DMS53 (cell line): Measurements from ENCODE around the gene RUNDC3A.
"Not testable (repeated sequence)": the region's sequence is repeated elsewhere in the genome, so short reads cannot be mapped to it uniquely, and the experiment has no call there.

Source experiments
- DNase-seq: peaks from one replicate; lab custom pipeline; 2025; lab: John Stamatoyannopoulos, UW

The RUNDC3A gene

DNA sequence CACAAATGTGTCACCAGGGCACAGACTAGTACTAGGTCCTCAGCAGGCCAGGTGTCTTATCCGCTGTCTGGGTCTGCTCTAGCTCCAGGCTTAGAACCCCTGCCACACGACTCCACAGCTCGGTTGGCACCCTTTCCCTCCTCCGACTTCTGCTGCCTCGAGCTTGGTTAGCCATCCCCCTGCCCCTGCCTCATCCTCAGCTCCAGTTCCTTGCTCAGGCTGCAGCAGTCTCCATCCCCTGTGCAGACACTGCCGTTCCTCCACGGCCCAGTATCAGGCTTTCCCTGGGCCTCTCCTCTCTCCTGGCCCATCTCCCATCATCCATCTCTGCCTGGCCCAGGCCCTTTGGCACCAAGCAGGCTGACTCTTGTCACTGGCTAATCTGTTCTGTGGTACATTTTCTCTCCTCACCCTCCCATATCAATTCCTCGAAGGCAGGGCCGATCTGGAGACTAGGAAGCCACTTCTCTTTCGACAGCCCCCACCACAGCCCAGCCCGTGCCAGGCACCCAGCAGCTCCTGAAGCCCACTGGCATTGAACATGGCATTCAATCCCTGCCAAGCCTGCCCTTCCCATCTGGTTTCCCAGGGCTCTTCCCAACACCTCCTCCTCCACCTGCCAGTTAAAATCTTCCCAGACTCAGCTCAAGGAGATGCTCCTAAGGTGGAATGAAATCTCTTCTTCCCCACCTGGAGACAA is 35.3 kb downstream of the RUNDC3A start:
- no peak for DNase-seq

DNA sequence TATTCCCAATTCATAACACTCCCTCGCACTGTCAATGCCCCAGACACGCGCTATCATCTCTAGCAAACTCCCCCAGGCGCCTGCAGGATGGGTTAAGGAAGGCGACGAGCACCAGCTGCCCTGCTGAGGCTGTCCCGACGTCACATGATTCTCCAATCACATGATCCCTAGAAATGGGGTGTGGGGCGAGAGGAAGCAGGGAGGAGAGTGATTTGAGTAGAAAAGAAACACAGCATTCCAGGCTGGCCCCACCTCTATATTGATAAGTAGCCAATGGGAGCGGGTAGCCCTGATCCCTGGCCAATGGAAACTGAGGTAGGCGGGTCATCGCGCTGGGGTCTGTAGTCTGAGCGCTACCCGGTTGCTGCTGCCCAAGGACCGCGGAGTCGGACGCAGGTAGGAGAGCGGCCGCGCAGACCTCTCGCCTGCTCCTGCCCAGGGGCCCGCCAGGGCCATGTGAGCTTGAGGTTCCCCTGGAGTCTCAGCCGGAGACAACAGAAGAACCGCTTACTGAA is 36.6 kb downstream of the RUNDC3A start, which contains the start of gene GRN:
TSS of gene GRN (plus strand) at position 364 of the 515 bp plus-strand sequence. CDS start 3,863 bp downstream, outside the sequence.
- peak; percentile 100 for DNase-seq

DNA sequence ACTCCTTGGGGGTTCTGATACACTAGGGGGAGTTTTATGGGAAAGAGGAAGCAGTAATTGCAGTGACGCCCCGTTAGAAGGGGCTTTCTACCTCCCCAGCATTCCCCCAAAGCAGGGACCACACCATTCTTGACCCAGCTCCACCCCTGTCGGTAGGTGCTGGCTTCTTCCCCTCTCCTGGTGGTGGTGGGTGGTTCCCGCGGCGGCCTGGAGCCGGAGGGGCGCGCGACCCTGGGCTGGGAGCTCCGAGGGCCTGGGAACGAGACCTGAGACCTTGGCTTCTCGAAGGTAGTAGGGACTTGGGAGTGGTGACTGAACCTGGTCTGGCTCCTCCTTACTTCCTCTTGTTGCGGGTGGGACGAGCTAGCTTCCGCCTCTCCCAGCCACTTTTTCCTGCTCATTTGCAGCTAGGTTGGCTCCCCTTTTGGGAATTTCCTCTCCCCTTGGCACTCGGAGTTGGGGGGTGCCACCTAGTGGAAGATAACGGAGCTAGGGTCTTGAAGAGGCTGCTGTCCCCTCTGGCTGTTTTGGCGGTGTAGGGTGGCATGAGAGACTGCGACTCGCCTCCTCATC is 37.1 kb downstream of the RUNDC3A start:
- DNase-seq = peak; percentile 79

DNA sequence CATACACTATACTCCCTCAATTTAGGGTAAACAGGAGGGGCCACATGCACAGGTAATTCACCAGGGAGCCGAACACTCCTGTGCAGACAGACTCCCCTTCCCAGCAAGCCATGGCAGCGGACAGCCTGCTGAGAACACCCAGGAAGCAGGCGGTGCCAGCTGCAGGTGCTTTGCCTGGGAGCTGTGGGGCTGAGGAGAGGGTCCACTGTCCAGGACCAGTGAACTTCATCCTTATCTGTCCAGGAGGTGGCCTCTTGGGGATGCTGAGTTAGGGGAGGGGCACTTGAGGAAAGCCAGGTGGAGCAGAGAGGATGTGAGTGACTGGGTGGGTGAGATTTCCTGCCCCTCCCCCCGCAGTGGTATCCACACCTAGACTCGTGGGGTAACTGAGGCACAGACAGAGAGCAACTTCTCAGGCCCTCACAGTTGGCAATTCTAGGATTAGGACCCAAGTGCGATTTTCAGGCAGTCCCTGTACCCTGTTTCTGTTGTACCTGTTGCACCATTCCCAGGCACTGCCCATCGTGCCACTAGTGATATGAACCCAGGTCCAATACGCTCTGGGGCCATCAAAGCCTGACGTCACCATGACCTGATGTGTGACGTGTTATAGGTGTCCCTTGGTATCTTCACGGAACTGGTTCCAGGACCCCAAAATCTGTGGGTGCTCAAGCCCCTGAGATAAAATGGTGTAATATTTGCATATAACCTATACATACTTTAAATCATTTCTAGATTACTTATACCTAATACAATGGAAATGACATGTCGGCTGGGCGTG is 37.9 kb downstream of the RUNDC3A start:
- DNase-seq = peak; percentile 60

DNA sequence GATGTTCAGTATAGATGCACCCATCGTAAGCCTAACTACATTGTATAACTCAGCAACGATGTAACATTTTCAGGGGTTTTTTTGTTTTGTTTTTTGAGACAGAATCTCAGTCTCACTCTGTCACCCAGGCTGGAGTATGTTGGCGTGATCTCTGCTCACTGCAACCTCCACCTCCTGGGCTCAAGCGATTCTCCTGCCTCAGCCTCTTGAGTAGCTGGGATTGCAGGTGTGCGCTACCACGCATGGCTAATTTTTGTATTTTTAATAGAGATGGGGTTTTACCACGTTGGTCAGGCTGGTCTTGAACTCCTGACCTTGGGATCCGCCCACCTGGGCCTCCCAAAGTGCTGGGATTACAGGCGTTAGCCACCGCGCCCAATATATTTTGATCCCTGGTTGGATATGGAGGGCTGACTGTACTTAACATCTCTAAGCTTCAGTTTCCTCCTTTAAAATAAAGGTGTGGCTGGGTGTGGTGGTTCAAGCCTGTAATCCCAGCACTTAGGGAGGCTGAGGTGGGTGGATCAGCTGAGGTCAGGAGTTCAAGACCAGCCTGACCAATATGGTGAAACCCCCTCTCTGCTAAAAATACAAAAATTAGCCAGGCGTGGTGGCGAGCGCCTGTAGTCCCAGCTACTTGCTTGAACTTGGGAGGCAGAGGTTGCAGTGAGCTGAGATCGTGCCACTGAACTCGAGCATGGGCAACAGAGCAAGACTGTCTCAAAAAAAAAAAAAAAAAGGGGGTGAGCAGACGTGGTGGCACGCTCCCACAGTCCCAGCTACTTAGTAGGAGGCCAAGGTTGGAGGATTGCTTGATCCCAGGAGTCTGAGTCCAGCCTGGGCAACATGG is 39.0 kb downstream of the RUNDC3A start:
- not testable (repeated sequence) for DNase-seq

DNA sequence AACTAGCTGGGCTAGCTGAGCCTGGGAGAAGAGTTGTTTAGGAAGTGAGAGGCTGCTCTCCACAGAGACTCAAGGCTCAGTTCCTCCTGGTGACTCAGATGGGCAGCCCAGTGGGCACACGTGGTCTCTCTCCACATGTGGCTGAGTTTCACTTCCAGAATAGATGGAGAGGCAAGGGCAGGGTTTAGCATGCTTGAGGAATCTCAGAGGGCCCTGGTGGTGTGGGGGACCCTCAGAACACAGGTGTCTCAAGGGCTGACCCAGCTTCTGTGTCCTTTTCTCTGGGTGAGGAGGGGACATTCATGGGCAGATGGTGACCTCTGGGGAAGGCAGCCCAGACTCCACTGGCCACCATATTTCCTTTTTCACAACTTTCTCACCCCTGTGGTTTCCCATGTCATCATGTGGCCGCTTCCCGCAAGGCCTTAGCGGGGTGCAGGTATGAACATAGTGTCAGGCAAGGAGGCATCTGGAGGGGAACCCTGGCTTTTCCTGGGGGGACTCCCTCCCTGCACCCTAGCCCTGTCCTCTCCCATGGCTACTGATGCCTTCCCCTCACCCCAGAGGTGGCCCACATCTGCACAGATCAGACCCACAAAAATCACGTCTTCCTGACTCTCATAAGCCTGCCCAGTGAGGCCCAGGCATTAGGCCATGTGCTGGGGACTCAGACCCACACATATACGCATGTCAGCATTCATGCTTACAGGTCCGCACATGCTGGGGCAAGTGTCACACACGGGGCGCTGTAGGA is 40.0 kb downstream of the RUNDC3A start:
- no peak for DNase-seq

DNA sequence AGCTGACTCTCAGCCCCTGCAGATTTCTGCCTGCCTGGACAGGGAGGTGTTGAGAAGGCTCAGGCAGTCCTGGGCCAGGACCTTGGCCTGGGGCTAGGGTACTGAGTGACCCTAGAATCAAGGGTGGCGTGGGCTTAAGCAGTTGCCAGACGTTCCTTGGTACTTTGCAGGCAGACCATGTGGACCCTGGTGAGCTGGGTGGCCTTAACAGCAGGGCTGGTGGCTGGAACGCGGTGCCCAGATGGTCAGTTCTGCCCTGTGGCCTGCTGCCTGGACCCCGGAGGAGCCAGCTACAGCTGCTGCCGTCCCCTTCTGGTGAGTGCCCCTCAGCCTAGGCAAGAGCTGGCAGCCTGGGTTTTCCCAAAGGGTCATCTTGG is 40.6 kb downstream of the RUNDC3A start:
- no peak for DNase-seq

DNA sequence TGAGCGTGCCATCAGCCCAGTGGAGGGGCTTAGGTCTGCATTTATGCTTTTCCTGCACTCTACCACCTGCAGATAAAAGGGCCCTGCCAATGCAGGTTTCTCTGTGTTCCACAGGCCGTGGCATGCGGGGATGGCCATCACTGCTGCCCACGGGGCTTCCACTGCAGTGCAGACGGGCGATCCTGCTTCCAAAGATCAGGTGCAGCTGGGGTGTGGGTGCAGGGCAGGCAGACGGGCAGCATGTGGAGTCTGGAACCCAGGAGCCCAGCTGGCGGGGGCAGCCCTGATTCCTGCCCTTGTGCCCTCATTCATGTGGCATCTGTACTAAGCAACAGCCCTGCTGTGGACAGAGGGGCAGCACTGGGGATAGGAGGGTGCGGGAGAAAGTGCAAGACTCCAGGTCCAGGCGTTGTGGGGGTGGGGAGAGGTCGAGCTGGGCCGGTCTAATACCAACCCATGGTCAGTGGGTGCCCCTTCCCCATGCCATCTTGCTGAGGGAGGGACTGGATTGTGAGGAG is 41.2 kb downstream of the RUNDC3A start:
- DNase-seq = no peak

DNA sequence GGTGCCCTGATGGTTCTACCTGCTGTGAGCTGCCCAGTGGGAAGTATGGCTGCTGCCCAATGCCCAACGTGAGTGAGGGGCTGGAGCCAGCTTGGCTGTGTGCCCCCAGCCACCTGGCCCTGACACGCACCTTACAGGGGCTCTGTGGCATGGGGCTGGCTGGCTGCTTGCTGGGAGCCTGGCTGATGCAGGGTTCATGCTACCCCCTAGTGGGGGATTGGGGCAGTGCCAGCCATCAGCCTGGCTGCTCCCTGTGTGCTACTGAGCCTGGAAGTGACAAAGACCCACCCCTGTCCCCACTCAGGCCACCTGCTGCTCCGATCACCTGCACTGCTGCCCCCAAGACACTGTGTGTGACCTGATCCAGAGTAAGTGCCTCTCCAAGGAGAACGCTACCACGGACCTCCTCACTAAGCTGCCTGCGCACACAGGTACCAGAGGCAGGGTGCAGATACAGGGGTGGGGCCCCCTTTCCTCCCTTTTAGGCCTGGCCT is 42.4 kb downstream of the RUNDC3A start:
- peak; percentile 83 for DNase-seq

DNA sequence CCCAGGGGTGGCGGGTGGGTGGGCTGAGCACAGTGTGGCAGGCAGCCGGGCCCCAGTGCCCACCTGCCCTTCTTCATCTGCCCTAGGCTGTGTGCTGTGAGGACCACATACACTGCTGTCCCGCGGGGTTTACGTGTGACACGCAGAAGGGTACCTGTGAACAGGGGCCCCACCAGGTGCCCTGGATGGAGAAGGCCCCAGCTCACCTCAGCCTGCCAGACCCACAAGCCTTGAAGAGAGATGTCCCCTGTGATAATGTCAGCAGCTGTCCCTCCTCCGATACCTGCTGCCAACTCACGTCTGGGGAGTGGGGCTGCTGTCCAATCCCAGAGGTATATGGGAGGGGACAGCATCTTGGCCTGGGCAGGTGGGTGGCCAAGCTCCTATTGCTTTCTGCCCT is 43.1 kb downstream of the RUNDC3A start:
- DNase-seq = no peak

DNA sequence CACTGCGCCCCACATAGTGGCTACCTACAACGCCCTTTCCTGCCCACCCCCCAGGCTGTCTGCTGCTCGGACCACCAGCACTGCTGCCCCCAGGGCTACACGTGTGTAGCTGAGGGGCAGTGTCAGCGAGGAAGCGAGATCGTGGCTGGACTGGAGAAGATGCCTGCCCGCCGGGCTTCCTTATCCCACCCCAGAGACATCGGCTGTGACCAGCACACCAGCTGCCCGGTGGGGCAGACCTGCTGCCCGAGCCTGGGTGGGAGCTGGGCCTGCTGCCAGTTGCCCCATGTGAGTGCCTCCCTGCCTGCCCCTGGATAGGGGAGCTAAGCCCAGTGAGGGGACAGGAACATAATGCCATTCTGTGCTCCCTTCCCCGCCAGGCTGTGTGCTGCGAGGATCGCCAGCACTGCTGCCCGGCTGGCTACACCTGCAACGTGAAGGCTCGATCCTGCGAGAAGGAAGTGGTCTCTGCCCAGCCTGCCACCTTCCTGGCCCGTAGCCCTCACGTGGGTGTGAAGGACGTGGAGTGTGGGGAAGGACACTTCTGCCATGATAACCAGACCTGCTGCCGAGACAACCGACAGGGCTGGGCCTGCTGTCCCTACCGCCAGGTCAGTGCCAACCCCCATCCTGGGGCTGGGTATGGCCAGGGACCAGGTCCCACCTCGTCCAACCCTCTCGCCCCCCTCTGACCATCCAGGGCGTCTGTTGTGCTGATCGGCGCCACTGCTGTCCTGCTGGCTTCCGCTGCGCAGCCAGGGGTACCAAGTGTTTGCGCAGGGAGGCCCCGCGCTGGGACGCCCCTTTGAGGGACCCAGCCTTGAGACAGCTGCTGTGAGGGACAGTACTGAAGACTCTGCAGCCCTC is 43.8 kb downstream of the RUNDC3A start:
- no peak for DNase-seq

DNA sequence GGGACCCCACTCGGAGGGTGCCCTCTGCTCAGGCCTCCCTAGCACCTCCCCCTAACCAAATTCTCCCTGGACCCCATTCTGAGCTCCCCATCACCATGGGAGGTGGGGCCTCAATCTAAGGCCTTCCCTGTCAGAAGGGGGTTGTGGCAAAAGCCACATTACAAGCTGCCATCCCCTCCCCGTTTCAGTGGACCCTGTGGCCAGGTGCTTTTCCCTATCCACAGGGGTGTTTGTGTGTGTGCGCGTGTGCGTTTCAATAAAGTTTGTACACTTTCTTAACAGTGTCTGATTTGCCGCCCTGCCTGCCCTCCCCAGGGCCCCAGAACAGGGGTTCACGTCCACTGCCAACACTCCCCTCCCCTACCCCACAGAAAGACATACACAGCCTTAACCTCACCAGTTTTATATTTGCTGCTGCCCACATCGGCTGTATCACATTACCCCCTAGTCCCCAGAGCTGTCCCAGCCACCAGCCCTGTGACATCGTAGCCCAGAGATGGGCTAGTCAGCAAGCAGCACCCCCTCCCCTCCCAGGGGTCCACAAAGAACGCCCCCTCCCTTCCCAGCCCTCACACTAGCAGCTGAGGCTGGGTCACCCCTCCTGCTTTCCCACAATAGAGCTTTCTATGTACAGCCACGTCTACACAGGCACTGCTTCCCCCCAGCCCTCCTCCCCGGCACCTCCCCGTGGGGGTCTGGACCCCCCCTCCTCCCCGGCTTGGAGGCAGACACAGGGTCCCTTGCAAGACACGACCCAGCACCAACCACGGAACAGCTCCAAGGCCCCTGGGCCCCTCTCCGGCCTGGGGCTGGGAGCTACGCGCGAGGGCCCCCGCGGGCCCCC is 44.6 kb downstream of the RUNDC3A start:
- DNase-seq = no peak

DNA sequence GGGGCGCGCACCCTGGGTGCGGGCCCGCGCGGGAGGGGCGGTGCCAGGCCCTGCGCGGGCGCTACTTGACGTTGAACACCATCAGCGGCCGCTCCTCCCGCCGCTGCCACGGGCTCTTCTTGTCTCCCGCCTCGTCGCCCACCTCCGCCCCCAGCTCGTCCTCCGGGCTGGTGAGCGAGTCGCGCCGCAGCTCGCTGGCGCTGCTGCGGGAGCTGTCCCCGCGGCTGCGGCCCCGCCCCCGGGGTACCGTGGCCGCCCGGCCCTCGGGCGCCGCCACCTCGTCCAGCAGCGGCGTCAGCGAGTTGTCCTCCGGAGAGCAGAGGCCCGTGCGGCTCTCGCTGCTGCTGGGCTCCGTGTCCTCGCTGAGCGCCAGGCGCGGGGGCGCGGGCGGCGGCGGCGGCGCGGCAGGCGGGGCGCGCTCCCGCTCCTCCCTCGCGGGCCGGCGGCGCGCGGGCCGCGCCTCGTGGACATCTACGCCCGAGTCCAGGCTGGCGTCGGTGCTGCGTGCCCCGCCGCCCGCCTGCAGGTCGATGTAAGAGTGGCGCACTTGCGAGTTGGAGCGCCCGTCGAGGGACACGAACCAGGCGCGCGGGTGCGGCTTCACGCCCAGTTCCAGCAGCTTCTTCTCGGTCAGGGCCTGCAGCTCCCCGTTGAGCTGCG is 45.4 kb downstream of the RUNDC3A start:
- peak; percentile 77 for DNase-seq

DNA sequence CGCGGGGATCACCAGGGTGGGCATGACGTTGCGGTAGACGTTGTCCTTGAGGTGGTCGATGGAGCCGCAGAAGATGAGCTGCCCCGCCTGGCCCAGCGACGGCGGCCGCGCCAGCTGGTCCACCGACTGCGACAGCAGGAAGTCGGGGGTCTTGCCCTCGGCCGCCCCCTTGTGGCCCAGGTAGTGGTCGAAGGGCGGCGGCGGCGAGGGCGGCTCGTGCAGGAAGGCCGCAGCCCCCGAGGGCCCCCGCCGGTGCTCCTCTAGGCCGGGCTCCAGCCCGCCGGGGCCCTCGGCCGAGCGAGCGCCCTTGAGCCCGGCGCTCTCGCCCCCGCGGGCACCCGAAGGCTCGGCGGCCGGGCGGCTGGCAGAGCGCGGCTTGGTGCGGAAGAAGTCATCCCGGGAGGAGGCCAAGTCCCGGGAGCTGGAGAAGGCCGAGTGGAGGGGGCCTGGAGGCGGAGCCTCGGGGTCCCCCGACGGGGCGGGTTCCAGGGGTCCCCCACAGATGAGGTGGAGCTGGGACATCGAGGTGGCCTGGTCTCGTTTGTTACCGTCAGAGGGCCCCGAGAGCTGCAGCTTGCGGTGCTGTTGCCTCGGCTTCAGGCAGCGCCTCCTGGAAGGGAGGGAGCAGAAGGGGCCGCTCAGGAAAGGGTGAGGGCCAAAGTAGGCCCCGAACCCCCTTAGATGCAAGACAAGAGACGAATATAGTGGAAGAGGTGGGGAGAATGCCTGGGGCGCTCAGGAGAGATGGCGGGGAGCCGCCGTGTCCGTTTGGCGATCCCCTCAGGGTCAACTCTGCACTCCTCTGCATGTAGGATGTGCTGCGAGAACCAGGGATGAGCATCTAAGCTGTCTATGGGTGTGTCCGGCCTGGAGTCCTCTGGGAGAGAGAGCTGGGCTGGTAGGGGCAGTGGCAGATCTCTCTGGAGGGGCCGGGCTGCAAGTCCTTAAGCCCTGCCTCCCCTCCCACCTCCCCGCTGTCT is 46.5 kb downstream of the RUNDC3A start:
- DNase-seq = no peak

DNA sequence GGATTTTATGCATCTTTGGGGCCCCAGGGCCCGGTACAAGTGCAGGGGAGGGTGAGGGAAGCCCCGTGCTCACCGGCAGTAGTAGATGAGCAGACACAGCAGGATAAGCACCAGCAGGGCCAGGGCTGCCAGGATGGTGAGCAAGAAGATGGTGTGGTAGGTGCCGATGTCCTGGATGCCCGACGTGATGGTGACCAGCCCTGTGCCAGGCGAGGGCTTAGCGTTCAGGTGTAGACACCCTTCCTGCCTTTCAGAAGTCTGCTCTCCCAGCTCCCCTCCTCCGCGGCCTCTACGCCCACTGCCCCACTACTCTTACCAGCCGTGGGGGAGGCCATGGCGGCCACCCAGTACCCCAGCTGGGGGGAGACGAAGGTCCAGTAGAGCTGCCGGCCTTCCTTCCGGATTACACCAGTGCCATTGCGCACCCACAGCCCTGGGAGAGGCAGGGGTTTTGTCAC is 47.3 kb downstream of the RUNDC3A start:
- DNase-seq = no peak

DNA sequence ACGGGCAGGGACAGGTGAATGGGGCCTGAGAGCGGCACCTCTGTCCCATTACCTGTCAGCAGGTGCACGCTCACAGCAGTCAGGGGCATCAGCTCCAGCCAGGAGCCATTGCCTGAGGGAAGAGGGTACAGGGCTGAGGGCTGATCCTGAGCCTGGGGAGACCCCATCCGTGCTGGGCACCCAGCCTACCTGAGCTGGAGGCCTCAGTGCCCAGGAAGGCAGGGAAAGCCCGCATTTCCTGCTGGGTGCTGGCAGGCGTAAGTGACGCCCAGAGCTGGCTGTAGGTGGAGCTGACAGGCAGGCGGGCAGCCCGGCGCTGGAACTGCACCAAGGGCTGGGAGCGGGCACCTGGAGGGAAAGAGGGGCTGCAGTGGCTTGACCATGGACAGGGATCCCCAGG is 47.8 kb downstream of the RUNDC3A start:
- peak; percentile 30 for DNase-seq

DNA sequence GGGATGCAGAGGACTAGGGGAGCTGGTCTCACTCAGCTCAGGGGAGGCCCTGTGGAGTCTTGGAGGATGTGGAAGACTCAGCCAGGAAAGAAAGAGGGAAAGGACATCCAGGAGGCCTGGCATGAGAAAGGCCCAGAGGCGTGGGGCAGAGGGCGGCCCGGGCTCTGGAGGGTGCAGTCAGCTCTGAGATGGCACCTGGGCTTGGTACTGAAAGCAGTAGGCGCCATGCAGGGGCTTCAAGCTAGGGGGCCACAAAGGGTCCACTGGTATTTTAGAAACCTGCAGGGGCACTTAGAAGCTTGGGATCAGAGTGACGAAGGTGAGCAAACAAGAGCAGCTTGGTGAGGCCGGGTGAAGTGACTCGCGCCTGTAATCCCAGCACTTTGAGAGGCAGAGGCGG is 49.7 kb downstream of the RUNDC3A start:
- no peak for DNase-seq
